ENCODE measurements around the gene DLX4.

DNA sequence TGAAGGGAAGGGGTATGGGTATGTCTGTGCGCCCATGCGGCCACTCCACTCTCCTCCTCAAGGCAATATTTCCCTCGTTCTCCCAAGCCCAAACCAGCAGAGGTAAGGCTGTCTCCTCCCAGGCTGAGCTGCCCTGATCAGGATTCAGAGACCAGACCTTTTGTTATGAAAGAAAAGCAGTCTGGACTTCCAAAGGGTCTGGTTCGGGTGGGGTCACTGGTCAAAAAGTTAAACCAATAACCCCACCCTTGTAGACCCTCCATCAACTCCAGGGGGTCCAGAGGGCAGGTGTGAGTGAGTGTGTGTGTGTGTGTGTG, 5.7 kb upstream of the DLX4 start:
- TF ChIP-seq, protein P1, sequence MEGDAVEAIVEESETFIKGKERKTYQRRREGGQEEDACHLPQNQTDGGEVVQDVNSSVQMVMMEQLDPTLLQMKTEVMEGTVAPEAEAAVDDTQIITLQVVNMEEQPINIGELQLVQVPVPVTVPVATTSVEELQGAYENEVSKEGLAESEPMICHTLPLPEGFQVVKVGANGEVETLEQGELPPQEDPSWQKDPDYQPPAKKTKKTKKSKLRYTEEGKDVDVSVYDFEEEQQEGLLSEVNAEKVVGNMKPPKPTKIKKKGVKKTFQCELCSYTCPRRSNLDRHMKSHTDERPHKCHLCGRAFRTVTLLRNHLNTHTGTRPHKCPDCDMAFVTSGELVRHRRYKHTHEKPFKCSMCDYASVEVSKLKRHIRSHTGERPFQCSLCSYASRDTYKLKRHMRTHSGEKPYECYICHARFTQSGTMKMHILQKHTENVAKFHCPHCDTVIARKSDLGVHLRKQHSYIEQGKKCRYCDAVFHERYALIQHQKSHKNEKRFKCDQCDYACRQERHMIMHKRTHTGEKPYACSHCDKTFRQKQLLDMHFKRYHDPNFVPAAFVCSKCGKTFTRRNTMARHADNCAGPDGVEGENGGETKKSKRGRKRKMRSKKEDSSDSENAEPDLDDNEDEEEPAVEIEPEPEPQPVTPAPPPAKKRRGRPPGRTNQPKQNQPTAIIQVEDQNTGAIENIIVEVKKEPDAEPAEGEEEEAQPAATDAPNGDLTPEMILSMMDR (IDR thresholded peaks at IDR 0.05; ENCODE audit: insufficient read depth, low read depth, low read length) = no peak
- TF ChIP-seq EZH2 (IDR thresholded peaks at IDR 0.05; ENCODE audit: insufficient read depth, low read length) = peak; percentile 2

Measured in astrocyte (in vitro differentiated cells and primary cell).